ENCODE results near the gene KCTD18. TPM values are rescaled to one million over a fixed set of nuclear protein-coding genes. Genes with fewer than 3 reads are reported as not detected.

The KCTD18 gene
- total and polyA plus RNA-seq, 12 donors: 5.9 to 83.2 (median 19.9) TPM

DNA sequence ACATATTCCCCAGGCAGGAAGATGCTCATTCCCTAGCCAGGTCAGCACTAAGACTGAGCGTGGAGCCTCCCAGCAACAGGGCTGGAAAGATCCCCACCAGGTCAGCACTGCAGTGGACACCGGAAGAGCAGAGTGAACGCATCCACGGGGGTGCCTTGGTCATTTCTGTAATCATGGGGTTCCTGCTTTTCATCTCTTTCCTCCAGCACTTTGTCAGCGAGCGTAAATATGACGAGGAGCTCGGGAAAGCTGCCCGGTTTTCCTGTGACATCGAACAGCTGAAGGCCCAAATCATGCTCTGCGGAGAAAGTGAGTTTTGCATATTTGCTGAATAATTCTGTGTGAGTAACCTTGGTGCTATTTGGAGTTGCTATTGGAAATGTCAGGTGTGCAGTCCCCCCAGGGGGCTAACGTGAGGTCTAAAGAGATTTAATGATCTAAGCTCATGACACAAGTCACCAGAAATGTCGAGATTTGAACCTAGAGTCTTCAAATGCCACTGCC is 40.1 kb downstream of the KCTD18 start:
- H3K27me3 ChIP-seq: no peaks in the 10 kb centered on the region
- H3K9me3 ChIP-seq (replicated peaks in 1 of 3): no peaks in the 10 kb centered on the region
- no peak for DNase-seq
- no peak overlapping the region for H3K4me3 ChIP-seq
- intact Hi-C loops (cut with DNase I): loop anchor here in 1 of 2 donors (5.0 kb wide), 1 partner anchor 482 kb away; no protein-coding TSS in a partner anchor
- TF ChIP-seq, protein P1, sequence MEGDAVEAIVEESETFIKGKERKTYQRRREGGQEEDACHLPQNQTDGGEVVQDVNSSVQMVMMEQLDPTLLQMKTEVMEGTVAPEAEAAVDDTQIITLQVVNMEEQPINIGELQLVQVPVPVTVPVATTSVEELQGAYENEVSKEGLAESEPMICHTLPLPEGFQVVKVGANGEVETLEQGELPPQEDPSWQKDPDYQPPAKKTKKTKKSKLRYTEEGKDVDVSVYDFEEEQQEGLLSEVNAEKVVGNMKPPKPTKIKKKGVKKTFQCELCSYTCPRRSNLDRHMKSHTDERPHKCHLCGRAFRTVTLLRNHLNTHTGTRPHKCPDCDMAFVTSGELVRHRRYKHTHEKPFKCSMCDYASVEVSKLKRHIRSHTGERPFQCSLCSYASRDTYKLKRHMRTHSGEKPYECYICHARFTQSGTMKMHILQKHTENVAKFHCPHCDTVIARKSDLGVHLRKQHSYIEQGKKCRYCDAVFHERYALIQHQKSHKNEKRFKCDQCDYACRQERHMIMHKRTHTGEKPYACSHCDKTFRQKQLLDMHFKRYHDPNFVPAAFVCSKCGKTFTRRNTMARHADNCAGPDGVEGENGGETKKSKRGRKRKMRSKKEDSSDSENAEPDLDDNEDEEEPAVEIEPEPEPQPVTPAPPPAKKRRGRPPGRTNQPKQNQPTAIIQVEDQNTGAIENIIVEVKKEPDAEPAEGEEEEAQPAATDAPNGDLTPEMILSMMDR (IDR thresholded peaks at IDR 0.05): no peak
- no peak for TF ChIP-seq POLR2A (IDR thresholded peaks at IDR 0.05)
- no peak overlapping the region for H3K27ac ChIP-seq
- H3K36me3 ChIP-seq (replicated peaks in 1 of 2): peaks cover 0 to 23% of the 10 kb centered on the region in 2 donors
- WGBS, 4 donors: 88 to 93% (median 91%) methylated on average over 13 of the region's 13 CpGs
- H3K4me1 ChIP-seq (replicated peaks in 1 of 2): peaks cover 0 to 13% of the 10 kb centered on the region in 2 donors

DNA sequence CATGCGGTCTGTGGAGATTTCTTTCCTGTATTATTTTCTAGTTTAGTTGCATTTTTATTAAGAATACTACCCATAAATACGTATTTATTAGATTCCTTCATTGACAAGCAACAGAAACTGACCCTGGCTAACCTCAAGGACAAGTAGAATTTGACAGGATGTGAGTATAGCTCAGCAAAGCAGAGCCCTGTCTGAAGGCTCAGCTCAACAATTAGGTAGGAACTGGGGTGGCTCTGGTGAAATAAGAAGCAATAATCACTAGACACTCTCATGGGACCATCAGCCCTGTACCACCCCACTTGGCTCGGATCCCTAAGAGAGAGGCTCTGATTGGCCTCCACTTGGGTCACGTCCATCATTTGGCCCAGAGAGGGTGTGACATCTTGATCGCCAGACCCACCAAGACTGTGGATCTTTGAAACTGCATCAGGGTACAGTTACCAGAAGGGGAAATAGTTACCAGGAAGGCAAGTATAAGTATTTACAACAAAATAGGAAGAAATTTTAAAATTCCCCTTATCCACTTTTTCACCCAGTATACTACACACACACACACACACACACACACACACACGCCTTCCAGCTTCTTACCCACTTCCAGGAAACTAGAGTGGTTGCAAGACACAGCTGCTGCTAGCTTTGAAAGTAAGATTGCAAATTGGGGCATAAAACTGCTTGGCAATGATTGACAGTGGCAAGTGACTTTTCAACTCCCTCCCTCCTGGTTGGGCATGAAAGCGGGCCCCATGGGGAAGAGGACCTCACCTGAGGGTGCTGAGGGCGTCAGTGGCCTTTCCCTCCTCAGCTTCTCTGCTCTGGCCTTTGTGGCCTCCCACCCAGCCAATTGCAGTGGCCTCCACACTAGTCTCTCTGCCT is 41.8 kb downstream of the KCTD18 start:
- H3K36me3 ChIP-seq (replicated peaks in 1 of 2): peaks cover 0 to 14% of the 10 kb centered on the region in 2 donors
- no peaks in the 10 kb centered on the region for H3K9me3 ChIP-seq (replicated peaks in 1 of 3)
- intact Hi-C loops (cut with DNase I): no loop called here
- no peak for DNase-seq
- no peaks in the 10 kb centered on the region for H3K27me3 ChIP-seq
- peaks cover 0 to 13% of the 10 kb centered on the region in 2 donors for H3K4me1 ChIP-seq (replicated peaks in 1 of 2)
- peak overlapping the region in 2 of 5 donors; percentile 74 to 80 for H3K27ac ChIP-seq
- WGBS, 4 donors: 76 to 84% (median 82%) methylated on average over 7 to 8 of the region's 8 CpGs
- TF ChIP-seq, protein P1 (IDR thresholded peaks at IDR 0.05): no peak
- TF ChIP-seq POLR2A (IDR thresholded peaks at IDR 0.05): no peak
- no peak overlapping the region for H3K4me3 ChIP-seq

DNA sequence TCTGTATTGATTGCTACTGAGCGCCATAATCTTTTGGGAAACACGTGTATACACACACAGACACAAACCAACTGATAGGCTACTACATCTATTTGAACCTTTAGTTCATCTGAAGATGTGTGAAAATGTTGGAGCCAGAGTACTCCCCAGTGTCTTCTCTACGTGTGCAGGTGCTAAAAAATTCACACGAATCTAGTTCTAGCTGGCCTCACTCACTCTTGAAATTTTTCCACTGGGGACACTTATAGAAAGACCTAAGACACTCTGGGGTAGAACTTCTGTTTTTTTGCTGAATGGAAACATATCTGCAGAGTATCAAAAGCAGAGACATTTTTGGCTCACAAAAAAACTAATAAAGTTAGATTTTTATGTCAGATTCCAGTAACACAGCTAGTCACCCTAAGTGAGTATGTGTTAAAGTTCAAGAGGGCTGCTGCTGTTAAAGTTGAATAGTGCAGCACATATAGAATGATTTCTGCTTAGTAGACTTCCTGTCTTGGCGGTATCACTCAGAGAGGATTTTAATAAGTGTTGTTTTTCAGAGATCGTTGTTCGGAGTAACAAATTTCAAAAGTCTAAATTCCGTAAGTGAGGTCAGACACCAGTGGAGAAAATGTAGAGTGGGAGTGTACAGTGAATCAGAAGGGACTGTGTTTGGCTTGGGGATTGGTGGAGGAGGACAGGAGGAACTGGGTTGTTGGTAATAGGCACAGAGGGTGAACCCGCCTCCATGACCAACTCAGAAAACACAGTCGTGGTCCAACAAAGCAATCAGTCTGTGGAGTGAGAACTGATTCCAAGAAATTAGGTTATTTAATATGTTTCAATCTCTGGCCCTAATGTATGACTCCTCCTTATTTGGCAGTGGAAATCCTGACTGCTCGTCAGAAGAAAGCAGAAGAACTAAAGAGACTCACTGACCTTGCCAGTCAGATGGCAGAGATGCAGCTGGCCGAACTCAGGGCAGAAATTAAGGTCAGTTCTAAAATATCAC is 43.1 kb downstream of the KCTD18 start:
- H3K9me3 ChIP-seq (replicated peaks in 1 of 3): no peaks in the 10 kb centered on the region
- TF ChIP-seq POLR2A (IDR thresholded peaks at IDR 0.05): no peak
- TF ChIP-seq, protein P1 (IDR thresholded peaks at IDR 0.05): no peak
- no peaks in the 10 kb centered on the region for H3K27me3 ChIP-seq
- intact Hi-C loops (cut with DNase I): no loop called here
- H3K4me3 ChIP-seq: peak overlapping the region in 2 of 4 donors; percentile 0 to 27
- H3K4me1 ChIP-seq (replicated peaks in 1 of 2): peaks cover 0 to 13% of the 10 kb centered on the region in 2 donors
- H3K36me3 ChIP-seq (replicated peaks in 1 of 2): peaks cover 0 to 11% of the 10 kb centered on the region in 2 donors
- 46 to 56% (median 52%) methylated on average over 12 of the region's 12 CpGs for WGBS, 4 donors
- peak overlapping the region in 4 of 5 donors; percentile 39 to 80 (median 70) for H3K27ac ChIP-seq
- DNase-seq: peak; percentile 37 to 84 (median 72)

Measured in adrenal gland (tissue), 12 donors.